ENCODE results near the gene ZNF287. TPM values are rescaled to one million over a fixed set of nuclear protein-coding genes. Genes with fewer than 3 reads are reported as not detected.

The ZNF287 gene
- total RNA-seq, 1 donor = 10.3 TPM

DNA sequence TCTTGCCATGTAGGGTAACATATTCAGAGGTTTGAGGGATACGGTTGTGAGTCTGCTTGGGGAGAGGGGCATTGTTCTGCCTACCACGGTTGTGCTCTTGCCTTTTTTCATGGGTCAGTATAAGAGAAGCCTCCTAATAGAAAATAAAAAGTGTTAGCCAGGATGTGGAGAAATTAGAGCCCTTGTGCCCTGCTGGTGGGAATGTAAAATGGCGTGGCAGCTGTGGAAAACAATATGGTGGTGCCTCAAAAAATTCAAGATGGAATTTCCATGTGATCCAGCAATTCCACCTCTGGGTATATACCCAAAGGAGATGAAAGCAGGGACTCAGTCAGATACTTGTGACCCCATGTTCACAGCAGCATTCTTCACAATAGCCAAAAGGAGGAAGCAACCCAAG is 62.8 kb downstream of the ZNF287 start:
- TF ChIP-seq, protein P1, sequence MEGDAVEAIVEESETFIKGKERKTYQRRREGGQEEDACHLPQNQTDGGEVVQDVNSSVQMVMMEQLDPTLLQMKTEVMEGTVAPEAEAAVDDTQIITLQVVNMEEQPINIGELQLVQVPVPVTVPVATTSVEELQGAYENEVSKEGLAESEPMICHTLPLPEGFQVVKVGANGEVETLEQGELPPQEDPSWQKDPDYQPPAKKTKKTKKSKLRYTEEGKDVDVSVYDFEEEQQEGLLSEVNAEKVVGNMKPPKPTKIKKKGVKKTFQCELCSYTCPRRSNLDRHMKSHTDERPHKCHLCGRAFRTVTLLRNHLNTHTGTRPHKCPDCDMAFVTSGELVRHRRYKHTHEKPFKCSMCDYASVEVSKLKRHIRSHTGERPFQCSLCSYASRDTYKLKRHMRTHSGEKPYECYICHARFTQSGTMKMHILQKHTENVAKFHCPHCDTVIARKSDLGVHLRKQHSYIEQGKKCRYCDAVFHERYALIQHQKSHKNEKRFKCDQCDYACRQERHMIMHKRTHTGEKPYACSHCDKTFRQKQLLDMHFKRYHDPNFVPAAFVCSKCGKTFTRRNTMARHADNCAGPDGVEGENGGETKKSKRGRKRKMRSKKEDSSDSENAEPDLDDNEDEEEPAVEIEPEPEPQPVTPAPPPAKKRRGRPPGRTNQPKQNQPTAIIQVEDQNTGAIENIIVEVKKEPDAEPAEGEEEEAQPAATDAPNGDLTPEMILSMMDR (IDR thresholded peaks at IDR 0.05; ENCODE audit: insufficient read depth, low read length) = peak; percentile 26
- H3K4me3 ChIP-seq (ENCODE audit: low read depth, low read length) = no peak overlapping the region
- no peak for DNase-seq (ENCODE audit: low read depth)

DNA sequence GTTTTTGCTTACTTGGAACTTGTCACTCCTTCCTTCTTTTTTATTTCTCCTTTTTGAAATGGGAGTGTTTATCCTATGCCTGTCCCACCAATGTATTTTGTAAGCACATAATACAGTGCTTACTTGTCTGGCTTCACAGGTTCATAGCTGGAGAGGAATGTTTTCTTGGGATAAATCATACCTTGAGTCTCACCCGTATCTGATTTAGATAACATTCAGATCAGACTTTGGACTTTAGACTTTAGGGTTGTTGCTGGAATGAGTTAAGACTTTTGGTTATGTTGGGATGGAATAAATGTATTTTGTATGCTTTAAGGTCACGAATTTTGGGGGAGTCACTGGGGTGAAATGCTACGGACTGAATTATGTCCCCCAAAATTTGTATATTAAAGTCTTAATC is 64.0 kb downstream of the ZNF287 start:
- no peak for DNase-seq (ENCODE audit: low read depth)
- TF ChIP-seq, protein P1 (IDR thresholded peaks at IDR 0.05; ENCODE audit: insufficient read depth, low read length) = no peak
- no peak overlapping the region for H3K4me3 ChIP-seq (ENCODE audit: low read depth, low read length)

Other genes with a start within 250 kb of the ZNF287 start
- gene CENPV, start 215.7 kb downstream of the ZNF287 start, total RNA-seq (ENCODE audit: low replicate concordance) = 10.2 and 20.1 TPM in 2 replicates
- gene UBB, start 188.1 kb downstream of the ZNF287 start, total RNA-seq (ENCODE audit: low replicate concordance) = 773 and 1,074 TPM in 2 replicates
- 5.3 and 45.3 TPM in 2 replicates for gene TRPV2, start 153.6 kb downstream of the ZNF287 start, total RNA-seq (ENCODE audit: low replicate concordance)
- 3.6 and 6.1 TPM in 2 replicates for gene LRRC75A, start 77.0 kb downstream of the ZNF287 start, total RNA-seq (ENCODE audit: low replicate concordance)
- gene ZNF624, start 84.6 kb upstream of the ZNF287 start, total RNA-seq (ENCODE audit: low replicate concordance) = 6.2 and 9.2 TPM in 2 replicates
- 13.7 and 18.7 TPM in 2 replicates for gene CCDC144A, start 121.0 kb upstream of the ZNF287 start, total RNA-seq (ENCODE audit: low replicate concordance)